GM23338 (cell line): ENCODE measurements around the gene SCGB3A1. TPM values are rescaled to one million over a fixed set of nuclear protein-coding genes. Genes with fewer than 3 reads are reported as not detected.

ENCODE experiments used
- ATAC-seq: fragments of 200-7000 bp; cut with Tn5 transposase; 3 replicates; pipeline ENCODE4 v1.9.1; 2020
- DNase-seq: peaks from one replicate; pipeline ENCODE4 v3.0.0-alpha.2; 2015; ENCODE audit warnings: low spot score
- H2AFZ ChIP-seq: fragments of 200-600 bp; sonication (generic); 2 replicates; pipeline ENCODE4 v1.8.0; 2016; ENCODE audit warnings: antibody characterized with exemption, mild to moderate bottlenecking, moderate library complexity
- H3F3A ChIP-seq: fragments of 200-600 bp; sonication (generic); replicated peaks from 2 replicates; pipeline ENCODE4 v1.8.0; 2017; ENCODE audit warnings: antibody characterized with exemption, mixed run types, low read depth
- H3K27ac ChIP-seq: fragments of 200-600 bp; sonication (generic); 2 replicates; pipeline ENCODE4 v1.6.1; 2016; ENCODE audit warnings: low read depth
- H3K27me3 ChIP-seq: fragments of 200-600 bp; sonication (generic); 2 replicates; pipeline ENCODE4 v1.8.0; 2016; ENCODE audit warnings: mild to moderate bottlenecking, mixed run types, moderate library complexity; ENCODE audit not compliant: insufficient read depth
- H3K36me3 ChIP-seq: fragments of 200-600 bp; sonication (generic); 2 replicates; pipeline ENCODE4 v1.8.0; 2016; ENCODE audit warnings: mild to moderate bottlenecking; ENCODE audit not compliant: insufficient read depth
- H3K4me1 ChIP-seq: fragments of 200-600 bp; sonication (generic); 2 replicates; pipeline ENCODE4 v1.8.0; 2016; ENCODE audit warnings: mild to moderate bottlenecking, moderate library complexity; ENCODE audit not compliant: insufficient read depth
- H3K4me2 ChIP-seq: fragments of 200-600 bp; sonication (generic); 2 replicates; pipeline ENCODE4 v1.7.1; 2017; ENCODE audit warnings: mixed run types
- H3K4me3 ChIP-seq: fragments of 200-600 bp; sonication (generic); 2 replicates; pipeline ENCODE4 v1.6.1; 2016; ENCODE audit warnings: mixed run types
- H3K79me2 ChIP-seq: fragments of 200-600 bp; sonication (generic); replicated peaks from 2 replicates; pipeline ENCODE4 v1.8.0; 2017; ENCODE audit warnings: mild to moderate bottlenecking; ENCODE audit not compliant: insufficient read depth
- H3K9me2 ChIP-seq: fragments of 200-600 bp; sonication (generic); 2 replicates; pipeline ENCODE4 v1.8.0; 2017; ENCODE audit not compliant: insufficient read depth
- H4K20me1 ChIP-seq: fragments of 200-600 bp; sonication (generic); replicated peaks from 2 replicates; pipeline ENCODE4 v1.8.0; 2017; ENCODE audit warnings: mild to moderate bottlenecking; ENCODE audit not compliant: insufficient read depth
- H3K27ac Mint-ChIP-seq: 2 replicates; pipeline ENCODE4 v1.8.0; 2020; ENCODE audit warnings: inconsistent platforms, mild to moderate bottlenecking, moderate library complexity, mixed read lengths
- H3K27me3 Mint-ChIP-seq: 3 replicates; pipeline ENCODE4 v1.8.0; 2022; ENCODE audit warnings: low read depth, mild to moderate bottlenecking, moderate library complexity, mixed read lengths, inconsistent platforms; ENCODE audit not compliant: insufficient read depth, poor library complexity
- H3K36me3 Mint-ChIP-seq: 3 replicates; pipeline ENCODE4 v1.8.0; 2021; ENCODE audit warnings: low read depth, mild to moderate bottlenecking, inconsistent platforms, moderate library complexity, mixed read lengths
- H3K4me1 Mint-ChIP-seq: 3 replicates; pipeline ENCODE4 v1.8.0; 2020; ENCODE audit warnings: mild to moderate bottlenecking, inconsistent platforms, mixed read lengths
- H3K4me3 Mint-ChIP-seq: 3 replicates; pipeline ENCODE4 v1.8.0; 2021; ENCODE audit warnings: moderate library complexity, mild to moderate bottlenecking, inconsistent platforms, mixed read lengths
- H3K9me3 Mint-ChIP-seq: 3 replicates; pipeline ENCODE4 v1.8.0; 2020; ENCODE audit warnings: moderate library complexity, mild to moderate bottlenecking, inconsistent platforms, mixed read lengths
- CREB1 ChIP-seq: fragments of 250-450 bp; sonication (Bioruptor Pico); IDR thresholded peaks from 2 replicates; pipeline ENCODE4 v1.5.0; 2020; ENCODE audit warnings: low read depth, mild to moderate bottlenecking, moderate library complexity
- CTCF ChIP-seq, 2 experiments: fragments of 200-600 bp in 1 of 2; sonication (generic) in 1 of 2; conservative IDR thresholded peaks; 2 replicates each; pipeline versions ENCODE4 v1.5.1 to v1.6.1; 2016 to 2017; ENCODE audit warnings: antibody characterized with exemption in 2 of 2, low read depth in 2 of 2, mild to moderate bottlenecking in 2 of 2, moderate library complexity in 1 of 2
- ETS1 ChIP-seq: IDR thresholded peaks from 2 replicates; pipeline ENCODE4 v1.6.1; 2016; ENCODE audit warnings: antibody characterized with exemption
- EZH2 ChIP-seq: fragments of 200-600 bp; sonication (generic); IDR thresholded peaks from one replicate; pipeline ENCODE4 v1.8.0; 2017; ENCODE audit warnings: antibody characterized with exemption, mild to moderate bottlenecking, low read depth; ENCODE audit not compliant: unreplicated experiment
- EZH2phosphoT487 ChIP-seq: fragments of 200-600 bp; sonication (generic); IDR thresholded peaks from one replicate; pipeline ENCODE4 v1.8.1; 2018; ENCODE audit warnings: antibody characterized with exemption; ENCODE audit not compliant: unreplicated experiment
- JUNB ChIP-seq: IDR thresholded peaks from one replicate; pipeline ENCODE4 v1.6.1; 2016; ENCODE audit warnings: antibody characterized with exemption; ENCODE audit not compliant: unreplicated experiment
- NANOG ChIP-seq: IDR thresholded peaks from 2 replicates; pipeline ENCODE4 v1.6.1; 2016; ENCODE audit warnings: antibody characterized with exemption, borderline replicate concordance
- REST ChIP-seq: IDR thresholded peaks from one replicate; pipeline ENCODE4 v1.6.1; 2018; ENCODE audit warnings: antibody characterized with exemption; ENCODE audit not compliant: unreplicated experiment
- STAT1 ChIP-seq: IDR thresholded peaks from one replicate; pipeline ENCODE4 v1.6.1; 2016; ENCODE audit warnings: antibody characterized with exemption; ENCODE audit not compliant: unreplicated experiment
- ZNF331 ChIP-seq: fragments of 250-450 bp; sonication (Bioruptor Pico); IDR thresholded peaks from 2 replicates; pipeline ENCODE4 v1.5.0; 2020; ENCODE audit warnings: low read depth, mild to moderate bottlenecking, moderate library complexity
- ZNF462 ChIP-seq: fragments of 250-450 bp; sonication (Bioruptor Pico); IDR thresholded peaks from 2 replicates; pipeline ENCODE4 v1.5.0; 2020; ENCODE audit warnings: mild to moderate bottlenecking, moderate library complexity
- polyA plus RNA-seq: library from polyadenylated mRNA; unstranded; fragments of >200 nt; fragmentation: Nextera tagmentation; extraction: Ambion mirVana; gene quantifications from 2 replicates; pipeline ENCODE4 v1.2.1, GENCODE V29; 2016
- total RNA-seq: library from RNA; depleted of rRNA; stranded (reverse); fragments of >200 nt; shearing (Covaris generic); gene quantifications from 2 replicates; pipeline ENCODE4 v1.2.3, GENCODE V29; 2014

The SCGB3A1 gene
- total and polyA plus RNA-seq, 2 experiments from 2014 or later = not detected

- H3K27ac Mint-ChIP-seq = no peak overlapping the region
- Histone ChIP-seq H3K36me3 (no peaks in the 10 kb centered on the region), H3K4me2 (no peak overlapping the region), H3K27me3 (peaks cover 47% of the 10 kb centered on the region), H3F3A (peaks cover 7% of the 10 kb centered on the region; the same call in 1 of the 2 replicates), H2AFZ (no peak overlapping the region), H3K27ac (no peak overlapping the region), H3K4me3 (no peak overlapping the region), H3K9me2 (no peaks in the 10 kb centered on the region), H4K20me1 (no peaks in the 10 kb centered on the region), H3K4me1 (0 out of 2 replicates have a peak, but pooled peaks cover 6% of the 10 kb centered on the region), H3K79me2 (no peaks in the 10 kb centered on the region)
- peaks cover 5% of the 10 kb centered on the region; the same call in 1 of the 3 replicates for H3K36me3 Mint-ChIP-seq
- H3K27me3 Mint-ChIP-seq = peaks cover 43% of the 10 kb centered on the region
- no peak for TF ChIP-seq EZH2phosphoT487
- TF ChIP-seq REST = no peak
- no peak for TF ChIP-seq ZNF462 (CRISPR knock-in tag)
- no peak for TF ChIP-seq NANOG
- no peak for TF ChIP-seq EZH2
- TF ChIP-seq JUNB = no peak
- no peak for TF ChIP-seq ZNF331 (CRISPR knock-in tag)
- no peak for TF ChIP-seq CTCF (conservative IDR thresholded peaks at IDR 0.05; ENCODE audit: low read depth in 2 of 2)
- TF ChIP-seq ETS1 = no peak
- TF ChIP-seq STAT1 = no peak
- TF ChIP-seq CREB1 (CRISPR knock-in tag) = no peak
- DNase-seq = no peak
- H3K9me3 Mint-ChIP-seq = peaks cover 3% of the 10 kb centered on the region; the same call in 1 of the 3 replicates
- peaks cover 10% of the 10 kb centered on the region for H3K4me1 Mint-ChIP-seq
- ATAC-seq = no peak
- H3K4me3 Mint-ChIP-seq = no peak overlapping the region
These were observed 2.3 kb upstream of the SCGB3A1 start for GRCh38 chr5:180593446-180594206.
